ENCODE results near the gene ZBTB17.
"Not testable (repeated sequence)": the region's sequence is repeated elsewhere in the genome, so short reads cannot be mapped to it uniquely, and the experiment has no call there.

The ZBTB17 gene

DNA sequence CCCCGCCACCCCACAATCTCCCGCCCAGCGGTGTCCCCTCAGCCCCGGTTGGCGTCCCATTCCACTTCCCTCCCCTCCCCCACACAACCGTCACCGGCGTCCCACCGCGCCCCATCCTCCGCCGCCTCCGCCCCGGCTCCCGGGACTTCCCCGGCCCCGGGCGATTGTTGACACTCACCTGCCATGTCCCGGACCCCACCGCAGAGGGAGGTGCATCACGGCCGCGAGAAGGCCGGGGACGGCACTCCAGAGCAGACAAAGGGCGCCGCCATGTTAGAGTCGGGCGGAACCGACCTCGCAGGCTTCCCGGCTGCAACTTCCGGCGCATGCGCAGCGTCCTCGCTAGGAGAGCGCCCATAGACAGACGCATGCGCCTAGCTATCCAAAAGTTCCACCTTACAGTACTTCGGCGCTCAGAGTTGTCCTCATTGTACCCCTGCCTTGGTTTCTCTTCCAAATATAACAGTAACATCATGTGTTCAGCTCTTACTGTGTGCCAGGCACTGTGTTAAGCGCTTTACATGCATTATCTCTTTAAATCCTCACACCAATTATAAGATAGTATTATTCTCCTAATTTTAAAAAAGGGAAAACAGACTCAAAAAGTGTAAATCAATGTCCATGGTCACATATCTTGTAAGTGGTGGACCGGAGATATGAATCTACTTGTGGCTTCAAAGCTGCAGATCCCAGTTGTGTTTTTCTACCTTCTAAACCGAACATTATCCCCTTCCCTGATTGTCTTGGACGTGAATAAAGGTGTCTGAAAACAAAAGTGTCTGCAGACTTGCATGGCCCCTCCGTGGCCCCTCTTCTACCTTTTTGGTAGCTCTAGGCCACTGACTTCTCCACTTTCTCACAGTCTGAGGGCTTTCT, at the start of gene ZBTB17:
Gene ZBTB17 (minus strand): TSS at position 297 of the 876 bp plus-strand sequence. CDS start 27,606 bp downstream, outside the sequence.
- DNase-seq (ENCODE audit: low read depth, low spot score), result peak; percentile 52
- H3K27ac ChIP-seq, result peak within 1 kb of the TSS; percentile 60

GRCh38 chr1:16023050-16023653, 47.3 kb upstream of the ZBTB17 start:
- no peak overlapping the region for H3K27ac ChIP-seq
- DNase-seq (ENCODE audit: low read depth, low spot score), result no peak

GRCh38 chr1:16022393-16022792, 46.5 kb upstream of the ZBTB17 start:
- H3K27ac ChIP-seq, result no peak overlapping the region
- no peak for DNase-seq (ENCODE audit: low read depth, low spot score)

- DNase-seq (ENCODE audit: low read depth, low spot score), result no peak
- H3K27ac ChIP-seq, result no peak within 1 kb of the TSS
Observed at GRCh38 chr1:16021681-16022080, 45.8 kb upstream of the ZBTB17 start, which contains the start of gene CLCNKA. Gene CLCNKA (plus strand): TSS chr1:16022036. CDS start chr1:16022620, 584 bp downstream.

GRCh38 chr1:16020878-16021277, 45.0 kb upstream of the ZBTB17 start:
- DNase-seq (ENCODE audit: low read depth, low spot score); H3K27ac ChIP-seq: not testable (repeated sequence)

- no peak overlapping the region for H3K27ac ChIP-seq
- DNase-seq (ENCODE audit: low read depth, low spot score), result no peak
Observed at GRCh38 chr1:16020325-16020724, 44.4 kb upstream of the ZBTB17 start.

DNA sequence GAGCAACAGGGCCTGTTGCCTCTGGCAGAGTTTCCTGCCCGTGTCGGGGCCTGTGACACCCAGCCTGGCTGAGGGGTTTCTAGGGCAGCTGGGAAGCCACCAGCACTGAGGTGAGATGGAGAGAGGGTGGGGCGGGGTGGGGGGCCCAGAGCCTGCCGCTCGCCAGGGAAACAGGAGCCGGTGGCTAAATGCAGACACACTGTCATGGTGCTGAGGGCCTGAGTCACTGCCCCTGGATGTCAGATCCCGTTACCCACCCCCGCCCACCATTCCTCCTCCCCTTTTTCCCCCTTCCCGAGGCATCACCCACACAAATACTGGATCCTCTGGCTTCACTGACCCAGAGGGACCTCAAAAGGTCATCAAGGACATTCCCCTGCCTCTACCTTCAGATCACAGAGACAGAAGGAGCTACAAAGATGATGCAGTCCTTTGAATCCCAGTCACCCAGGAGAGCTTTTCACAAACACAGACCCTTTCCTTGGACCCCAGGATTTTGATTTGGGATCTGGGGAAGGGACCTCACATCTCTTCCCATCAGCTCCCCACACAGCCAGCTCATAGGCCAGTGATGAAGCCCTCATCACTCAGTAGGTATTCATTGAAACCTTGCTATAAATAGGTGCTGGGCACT, 43.9 kb upstream of the ZBTB17 start:
- DNase-seq (ENCODE audit: low read depth, low spot score), result no peak
- H3K27ac ChIP-seq, result no peak overlapping the region

GRCh38 chr1:16018749-16019643, 43.1 kb upstream of the ZBTB17 start:
- DNase-seq (ENCODE audit: low read depth, low spot score), result no peak
- no peak overlapping the region for H3K27ac ChIP-seq

GRCh38 chr1:16018308-16018707, 42.4 kb upstream of the ZBTB17 start:
- no peak overlapping the region for H3K27ac ChIP-seq
- no peak for DNase-seq (ENCODE audit: low read depth, low spot score)

DNA sequence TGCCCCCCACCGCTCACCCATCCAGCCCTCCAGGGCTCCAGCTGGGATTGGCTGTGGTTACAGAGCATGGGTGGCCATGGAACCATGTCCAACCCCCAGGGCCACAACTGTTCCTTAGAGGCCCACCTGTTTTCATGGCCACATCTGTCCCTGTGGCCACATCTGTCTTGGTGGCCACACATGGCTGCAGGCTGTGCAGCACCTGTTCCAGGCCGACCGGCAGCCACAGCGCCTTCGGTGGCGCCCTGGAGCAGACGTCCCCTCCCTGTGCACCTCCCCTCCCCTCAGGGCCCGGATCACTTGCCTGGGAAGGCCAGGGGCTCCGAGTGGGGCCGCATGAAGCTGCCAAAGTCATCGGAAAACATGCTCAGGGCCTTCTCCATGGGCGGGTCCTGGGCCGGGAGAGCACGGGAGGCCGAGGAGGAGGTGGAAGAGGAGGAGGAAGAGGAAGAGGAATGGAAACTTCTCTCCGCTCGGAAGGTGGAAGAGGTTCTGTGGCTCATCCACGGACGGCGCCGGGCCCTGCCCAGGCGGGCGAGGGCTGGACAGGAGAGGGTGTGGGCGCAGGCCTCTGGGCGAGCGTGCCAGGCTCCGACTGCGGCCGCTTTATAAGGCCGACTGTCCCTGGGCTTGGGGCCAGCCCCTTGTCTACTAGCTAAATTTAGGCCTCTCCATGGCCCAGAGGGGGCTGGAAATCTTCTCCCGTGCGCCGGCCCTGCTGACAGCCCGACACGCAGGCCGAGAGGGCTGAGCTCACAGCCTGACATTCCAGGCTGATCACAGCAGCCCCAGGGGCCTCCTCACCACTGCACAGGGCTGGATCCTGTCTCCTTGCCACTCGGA, 41.8 kb upstream of the ZBTB17 start, which contains the start of gene HSPB7:
Gene HSPB7 (minus strand): TSS at position 583 of the 843 bp plus-strand sequence. CDS start 80 bp downstream, at position 503.
- DNase-seq (ENCODE audit: low read depth, low spot score), result no peak
- no peak within 1 kb of the TSS for H3K27ac ChIP-seq

DNA sequence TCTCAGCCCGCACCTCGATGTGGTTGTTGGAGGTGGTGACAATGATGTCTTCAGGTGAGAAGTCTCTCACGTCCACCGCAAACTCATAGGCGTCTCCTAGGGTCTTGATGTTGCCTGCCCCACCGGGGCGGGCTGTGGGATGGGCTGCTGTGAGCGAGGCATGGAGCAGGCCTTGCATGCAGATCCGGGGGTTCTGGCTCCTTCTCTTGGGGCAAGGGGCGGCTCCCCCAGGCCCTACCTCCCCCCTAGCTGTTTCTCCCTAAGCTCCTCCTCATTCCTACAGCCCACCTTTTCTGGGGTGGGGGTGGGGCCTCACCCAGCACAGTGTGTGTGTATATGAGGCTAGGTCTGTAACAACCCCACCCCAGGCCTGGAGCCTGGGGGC, 41.2 kb upstream of the ZBTB17 start:
- DNase-seq (ENCODE audit: low read depth, low spot score), result no peak
- no peak overlapping the region for H3K27ac ChIP-seq

GRCh38 chr1:16015960-16016901, 40.3 kb upstream of the ZBTB17 start:
- DNase-seq (ENCODE audit: low read depth, low spot score), result no peak
- no peak overlapping the region for H3K27ac ChIP-seq

- no peak overlapping the region for H3K27ac ChIP-seq
- no peak for DNase-seq (ENCODE audit: low read depth, low spot score)
Observed at GRCh38 chr1:16015491-16015890, 39.6 kb upstream of the ZBTB17 start.

GRCh38 chr1:16014509-16015482, 38.9 kb upstream of the ZBTB17 start:
- no peak overlapping the region for H3K27ac ChIP-seq
- no peak for DNase-seq (ENCODE audit: low read depth, low spot score)

- DNase-seq (ENCODE audit: low read depth, low spot score), result no peak
- no peak overlapping the region for H3K27ac ChIP-seq
Observed at GRCh38 chr1:16013908-16014258, 38.0 kb upstream of the ZBTB17 start.

- no peak overlapping the region for H3K27ac ChIP-seq
- no peak for DNase-seq (ENCODE audit: low read depth, low spot score)
Observed at GRCh38 chr1:16013220-16013907, 37.5 kb upstream of the ZBTB17 start.

Data from epithelial cell of prostate (primary cell).